ENCODE results near the gene SPP1.
"Not testable (repeated sequence)": the region's sequence is repeated elsewhere in the genome, so short reads cannot be mapped to it uniquely, and the experiment has no call there.

Gene SPP1

GRCh38 chr4:88025868-88026661, 50.6 kb downstream of the SPP1 start:
- not testable (repeated sequence) for DNase-seq (ENCODE audit: low read depth)

GRCh38 chr4:88027611-88028608, 52.4 kb downstream of the SPP1 start:
- peak; percentile 98 for DNase-seq (ENCODE audit: low read depth)

GRCh38 chr4:88028946-88029345, 53.4 kb downstream of the SPP1 start:
- DNase-seq (ENCODE audit: low read depth): no peak

- peak; percentile 70 for DNase-seq (ENCODE audit: low read depth)
Observed at GRCh38 chr4:88029556-88029955, 54.0 kb downstream of the SPP1 start.

- no peak for DNase-seq (ENCODE audit: low read depth)
Observed at GRCh38 chr4:88030565-88031310, 55.2 kb downstream of the SPP1 start.
